ENCODE measurements around the gene ATG9B. TPM values are rescaled to one million over a fixed set of nuclear protein-coding genes. Genes with fewer than 3 reads are reported as not detected.

Gene ATG9B
- total and polyA plus RNA-seq, 2 of the 13 experiments (the other 11 are each of a cell fraction or from before 2014, with no cell fraction given) = 0.24 TPM; not detected in 1

DNA sequence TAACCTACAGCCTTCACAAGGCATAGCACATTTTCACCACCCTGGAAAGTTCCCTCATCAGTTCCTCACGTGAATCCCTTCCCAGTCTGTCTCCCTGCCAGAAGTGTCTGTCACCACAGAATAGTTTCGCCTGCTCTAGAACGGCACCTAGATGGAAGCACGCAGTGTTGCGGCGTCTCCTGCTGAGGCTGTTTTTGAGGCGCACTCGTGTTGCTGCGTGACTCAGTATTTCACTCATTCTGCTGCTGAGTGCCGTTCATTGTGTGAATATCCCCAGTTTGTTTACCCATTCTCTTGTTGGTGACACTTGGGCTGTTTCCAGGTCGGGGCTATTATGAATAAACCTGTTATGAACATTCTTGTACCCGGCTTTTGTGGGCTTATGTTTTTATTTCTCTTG is 20.7 kb downstream of the ATG9B start (continued):
- TF ChIP-seq, protein P1, sequence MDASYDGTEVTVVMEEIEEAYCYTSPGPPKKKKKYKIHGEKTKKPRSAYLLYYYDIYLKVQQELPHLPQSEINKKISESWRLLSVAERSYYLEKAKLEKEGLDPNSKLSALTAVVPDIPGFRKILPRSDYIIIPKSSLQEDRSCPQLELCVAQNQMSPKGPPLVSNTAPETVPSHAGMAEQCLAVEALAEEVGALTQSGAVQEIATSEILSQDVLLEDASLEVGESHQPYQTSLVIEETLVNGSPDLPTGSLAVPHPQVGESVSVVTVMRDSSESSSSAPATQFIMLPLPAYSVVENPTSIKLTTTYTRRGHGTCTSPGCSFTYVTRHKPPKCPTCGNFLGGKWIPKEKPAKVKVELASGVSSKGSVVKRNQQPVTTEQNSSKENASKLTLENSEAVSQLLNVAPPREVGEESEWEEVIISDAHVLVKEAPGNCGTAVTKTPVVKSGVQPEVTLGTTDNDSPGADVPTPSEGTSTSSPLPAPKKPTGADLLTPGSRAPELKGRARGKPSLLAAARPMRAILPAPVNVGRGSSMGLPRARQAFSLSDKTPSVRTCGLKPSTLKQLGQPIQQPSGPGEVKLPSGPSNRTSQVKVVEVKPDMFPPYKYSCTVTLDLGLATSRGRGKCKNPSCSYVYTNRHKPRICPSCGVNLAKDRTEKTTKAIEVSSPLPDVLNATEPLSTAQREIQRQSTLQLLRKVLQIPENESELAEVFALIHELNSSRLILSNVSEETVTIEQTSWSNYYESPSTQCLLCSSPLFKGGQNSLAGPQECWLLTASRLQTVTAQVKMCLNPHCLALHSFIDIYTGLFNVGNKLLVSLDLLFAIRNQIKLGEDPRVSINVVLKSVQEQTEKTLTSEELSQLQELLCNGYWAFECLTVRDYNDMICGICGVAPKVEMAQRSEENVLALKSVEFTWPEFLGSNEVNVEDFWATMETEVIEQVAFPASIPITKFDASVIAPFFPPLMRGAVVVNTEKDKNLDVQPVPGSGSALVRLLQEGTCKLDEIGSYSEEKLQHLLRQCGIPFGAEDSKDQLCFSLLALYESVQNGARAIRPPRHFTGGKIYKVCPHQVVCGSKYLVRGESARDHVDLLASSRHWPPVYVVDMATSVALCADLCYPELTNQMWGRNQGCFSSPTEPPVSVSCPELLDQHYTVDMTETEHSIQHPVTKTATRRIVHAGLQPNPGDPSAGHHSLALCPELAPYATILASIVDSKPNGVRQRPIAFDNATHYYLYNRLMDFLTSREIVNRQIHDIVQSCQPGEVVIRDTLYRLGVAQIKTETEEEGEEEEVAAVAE (CRISPR knock-in tag; IDR thresholded peaks at IDR 0.05; ENCODE audit: borderline replicate concordance) = no peak
- TF ChIP-seq ZSCAN9 (CRISPR knock-in tag; IDR thresholded peaks at IDR 0.05; ENCODE audit: borderline replicate concordance) (no peak), SMARCE1 (IDR thresholded peaks at IDR 0.05; ENCODE audit: borderline replicate concordance) (no peak), PTBP1 (IDR thresholded peaks at IDR 0.05; ENCODE audit: low read depth, low read length, poor library complexity, severe bottlenecking) (no peak), SOX5 (CRISPR knock-in tag; IDR thresholded peaks at IDR 0.05; ENCODE audit: borderline replicate concordance) (peak; percentile 76; the same call in 1 of the 2 replicates), SOX13 (IDR thresholded peaks at IDR 0.05) (no peak), SOX13 (CRISPR knock-in tag; conservative IDR thresholded peaks at IDR 0.05 in 1 of 2, IDR thresholded peaks at IDR 0.05 in 1 of 2) (peak in 1 of 2 experiments; percentile 58; a peak in 1 of 4 replicates), PHF20 (CRISPR knock-in tag; IDR thresholded peaks at IDR 0.05) (no peak), ZMYM3 (CRISPR knock-in tag; IDR thresholded peaks at IDR 0.05) (no peak), ZNF816 (CRISPR knock-in tag; IDR thresholded peaks at IDR 0.05; ENCODE audit: borderline replicate concordance) (no peak), HIVEP1 (CRISPR knock-in tag; IDR thresholded peaks at IDR 0.05) (no peak), SALL1 (CRISPR knock-in tag; IDR thresholded peaks at IDR 0.05) (peak; percentile 32; the same call in 1 of the 2 replicates), NFRKB (IDR thresholded peaks at IDR 0.05) (no peak), SP5 (CRISPR knock-in tag; IDR thresholded peaks at IDR 0.05; ENCODE audit: borderline replicate concordance, low read depth) (no peak), MIER3 (CRISPR knock-in tag; IDR thresholded peaks at IDR 0.05; ENCODE audit: borderline replicate concordance) (no peak), ZNF12 (CRISPR knock-in tag; IDR thresholded peaks at IDR 0.05) (0 out of 2 replicates have a peak, but pooled peaks have one; percentile 28), POLR2A (IDR thresholded peaks at IDR 0.05; ENCODE audit: insufficient read depth in 1 of 2, low read depth in 2 of 2, low read length in 2 of 2) (no peak)
- TF ChIP-seq, protein P2, sequence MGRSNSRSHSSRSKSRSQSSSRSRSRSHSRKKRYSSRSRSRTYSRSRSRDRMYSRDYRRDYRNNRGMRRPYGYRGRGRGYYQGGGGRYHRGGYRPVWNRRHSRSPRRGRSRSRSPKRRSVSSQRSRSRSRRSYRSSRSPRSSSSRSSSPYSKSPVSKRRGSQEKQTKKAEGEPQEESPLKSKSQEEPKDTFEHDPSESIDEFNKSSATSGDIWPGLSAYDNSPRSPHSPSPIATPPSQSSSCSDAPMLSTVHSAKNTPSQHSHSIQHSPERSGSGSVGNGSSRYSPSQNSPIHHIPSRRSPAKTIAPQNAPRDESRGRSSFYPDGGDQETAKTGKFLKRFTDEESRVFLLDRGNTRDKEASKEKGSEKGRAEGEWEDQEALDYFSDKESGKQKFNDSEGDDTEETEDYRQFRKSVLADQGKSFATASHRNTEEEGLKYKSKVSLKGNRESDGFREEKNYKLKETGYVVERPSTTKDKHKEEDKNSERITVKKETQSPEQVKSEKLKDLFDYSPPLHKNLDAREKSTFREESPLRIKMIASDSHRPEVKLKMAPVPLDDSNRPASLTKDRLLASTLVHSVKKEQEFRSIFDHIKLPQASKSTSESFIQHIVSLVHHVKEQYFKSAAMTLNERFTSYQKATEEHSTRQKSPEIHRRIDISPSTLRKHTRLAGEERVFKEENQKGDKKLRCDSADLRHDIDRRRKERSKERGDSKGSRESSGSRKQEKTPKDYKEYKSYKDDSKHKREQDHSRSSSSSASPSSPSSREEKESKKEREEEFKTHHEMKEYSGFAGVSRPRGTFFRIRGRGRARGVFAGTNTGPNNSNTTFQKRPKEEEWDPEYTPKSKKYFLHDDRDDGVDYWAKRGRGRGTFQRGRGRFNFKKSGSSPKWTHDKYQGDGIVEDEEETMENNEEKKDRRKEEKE (IDR thresholded peaks at IDR 0.05) = no peak
- TF ChIP-seq, protein P3, sequence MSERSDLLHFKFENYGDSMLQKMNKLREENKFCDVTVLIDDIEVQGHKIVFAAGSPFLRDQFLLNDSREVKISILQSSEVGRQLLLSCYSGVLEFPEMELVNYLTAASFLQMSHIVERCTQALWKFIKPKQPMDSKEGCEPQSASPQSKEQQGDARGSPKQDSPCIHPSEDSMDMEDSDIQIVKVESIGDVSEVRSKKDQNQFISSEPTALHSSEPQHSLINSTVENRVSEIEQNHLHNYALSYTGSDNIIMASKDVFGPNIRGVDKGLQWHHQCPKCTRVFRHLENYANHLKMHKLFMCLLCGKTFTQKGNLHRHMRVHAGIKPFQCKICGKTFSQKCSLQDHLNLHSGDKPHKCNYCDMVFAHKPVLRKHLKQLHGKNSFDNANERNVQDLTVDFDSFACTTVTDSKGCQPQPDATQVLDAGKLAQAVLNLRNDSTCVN (CRISPR knock-in tag; IDR thresholded peaks at IDR 0.05; ENCODE audit: borderline replicate concordance) = no peak
- TF ChIP-seq, protein P4, sequence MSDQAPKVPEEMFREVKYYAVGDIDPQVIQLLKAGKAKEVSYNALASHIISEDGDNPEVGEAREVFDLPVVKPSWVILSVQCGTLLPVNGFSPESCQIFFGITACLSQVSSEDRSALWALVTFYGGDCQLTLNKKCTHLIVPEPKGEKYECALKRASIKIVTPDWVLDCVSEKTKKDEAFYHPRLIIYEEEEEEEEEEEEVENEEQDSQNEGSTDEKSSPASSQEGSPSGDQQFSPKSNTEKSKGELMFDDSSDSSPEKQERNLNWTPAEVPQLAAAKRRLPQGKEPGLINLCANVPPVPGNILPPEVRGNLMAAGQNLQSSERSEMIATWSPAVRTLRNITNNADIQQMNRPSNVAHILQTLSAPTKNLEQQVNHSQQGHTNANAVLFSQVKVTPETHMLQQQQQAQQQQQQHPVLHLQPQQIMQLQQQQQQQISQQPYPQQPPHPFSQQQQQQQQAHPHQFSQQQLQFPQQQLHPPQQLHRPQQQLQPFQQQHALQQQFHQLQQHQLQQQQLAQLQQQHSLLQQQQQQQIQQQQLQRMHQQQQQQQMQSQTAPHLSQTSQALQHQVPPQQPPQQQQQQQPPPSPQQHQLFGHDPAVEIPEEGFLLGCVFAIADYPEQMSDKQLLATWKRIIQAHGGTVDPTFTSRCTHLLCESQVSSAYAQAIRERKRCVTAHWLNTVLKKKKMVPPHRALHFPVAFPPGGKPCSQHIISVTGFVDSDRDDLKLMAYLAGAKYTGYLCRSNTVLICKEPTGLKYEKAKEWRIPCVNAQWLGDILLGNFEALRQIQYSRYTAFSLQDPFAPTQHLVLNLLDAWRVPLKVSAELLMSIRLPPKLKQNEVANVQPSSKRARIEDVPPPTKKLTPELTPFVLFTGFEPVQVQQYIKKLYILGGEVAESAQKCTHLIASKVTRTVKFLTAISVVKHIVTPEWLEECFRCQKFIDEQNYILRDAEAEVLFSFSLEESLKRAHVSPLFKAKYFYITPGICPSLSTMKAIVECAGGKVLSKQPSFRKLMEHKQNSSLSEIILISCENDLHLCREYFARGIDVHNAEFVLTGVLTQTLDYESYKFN (CRISPR knock-in tag; conservative IDR thresholded peaks at IDR 0.05) = no peak
